GM21423 (cell line): Measurements from ENCODE around the gene TECTA.
"Not testable (repeated sequence)": the region's sequence is repeated elsewhere in the genome, so short reads cannot be mapped to it uniquely, and the experiment has no call there.

ENCODE experiments used
- ATAC-seq: cut with Tn5 transposase; IDR thresholded peaks from one replicate; pipeline ENCODE4 v1.9.1; 2021; ENCODE audit warnings: mild to moderate bottlenecking, moderate library complexity; ENCODE audit not compliant: unreplicated experiment

The TECTA gene

GRCh38 chr11:121223161-121223560, 122.1 kb downstream of the TECTA start:
- no peak for ATAC-seq

- ATAC-seq = no peak
Measured at GRCh38 chr11:121225382-121225781, 124.3 kb downstream of the TECTA start.

- ATAC-seq = no peak
Measured at GRCh38 chr11:121226415-121227263, 125.6 kb downstream of the TECTA start.

GRCh38 chr11:121228851-121229250, 127.8 kb downstream of the TECTA start:
- no peak for ATAC-seq

GRCh38 chr11:121229495-121230215, 128.6 kb downstream of the TECTA start:
- no peak for ATAC-seq

- no peak for ATAC-seq
Measured at GRCh38 chr11:121231576-121232278, 130.7 kb downstream of the TECTA start.

GRCh38 chr11:121235057-121235456, 134.0 kb downstream of the TECTA start:
- ATAC-seq = no peak

- peak; percentile 68 for ATAC-seq
Measured at GRCh38 chr11:121236115-121237001, 135.3 kb downstream of the TECTA start.

GRCh38 chr11:121237247-121237646, 136.2 kb downstream of the TECTA start:
- not testable (repeated sequence) for ATAC-seq

- ATAC-seq = no peak
Measured at GRCh38 chr11:121237686-121238658, 136.9 kb downstream of the TECTA start.

GRCh38 chr11:121238956-121239355, 137.9 kb downstream of the TECTA start:
- ATAC-seq = no peak

GRCh38 chr11:121240001-121240400, 139.0 kb downstream of the TECTA start:
- not testable (repeated sequence) for ATAC-seq

GRCh38 chr11:121240650-121241303, 139.7 kb downstream of the TECTA start:
- ATAC-seq = no peak
